Suprapubic skin (tissue), 4 donors: ENCODE data around the gene LRIG3. TPM values are rescaled to one million over a fixed set of nuclear protein-coding genes. Genes with fewer than 3 reads are reported as not detected.

ENCODE experiments used
- DNase-seq, 2 donors: peaks; one replicate each; pipeline ENCODE4 v3.0.0-alpha.2; 2019; ENCODE audit warnings: low spot score in 2 of 2
- H3K27ac ChIP-seq: fragments of 200-600 bp; sonication (generic); one replicate; pipeline ENCODE4 v1.5.1; 2019
- H3K27me3 ChIP-seq: fragments of 200-600 bp; sonication (generic); one replicate; pipeline ENCODE4 v1.5.1; 2019
- H3K36me3 ChIP-seq: fragments of 200-600 bp; sonication (generic); one replicate; pipeline ENCODE4 v1.5.1; 2019
- H3K4me1 ChIP-seq: fragments of 200-600 bp; sonication (generic); one replicate; pipeline ENCODE4 v1.5.1; 2019
- H3K4me3 ChIP-seq: fragments of 200-600 bp; sonication (generic); one replicate; pipeline ENCODE4 v1.5.1; 2019; ENCODE audit warnings: mild to moderate bottlenecking
- H3K9me3 ChIP-seq: fragments of 200-600 bp; sonication (generic); one replicate; pipeline ENCODE4 v1.5.1; 2019
- CTCF ChIP-seq, 2 donors: fragments of 200-600 bp in 1 of 2; fragments of 450-650 bp in 1 of 2; sonication (generic) in 1 of 2; IDR thresholded peaks; one replicate each; pipeline ENCODE4 v1.5.1; 2016 to 2019; ENCODE audit warnings: antibody characterized with exemption in 2 of 2, mild to moderate bottlenecking in 1 of 2, moderate library complexity in 1 of 2
- EP300 ChIP-seq: sonication (generic); formaldehyde crosslinking; IDR thresholded peaks from one replicate; pipeline ENCODE4 v1.6.1; 2017; ENCODE audit warnings: antibody characterized with exemption
- POLR2A ChIP-seq, 2 donors: fragments of 450-650 bp; IDR thresholded peaks; one replicate each; pipeline ENCODE4 v1.6.1; 2017; ENCODE audit warnings: antibody characterized with exemption in 2 of 2, mild to moderate bottlenecking in 2 of 2, moderate library complexity in 2 of 2
- POLR2AphosphoS5 ChIP-seq, 3 donors: sonication (generic); formaldehyde crosslinking; IDR thresholded peaks; one replicate each; pipeline ENCODE4 v1.6.1; 2017; ENCODE audit warnings: antibody characterized with exemption in 3 of 3
- WGBS: methylation state at CpG from one replicate; pipeline ENCODE4 v1.1.5; 2018; 5-methylcytosine and 5-hydroxymethylcytosine counted together
- total RNA-seq, 4 donors: library from RNA; depleted of rRNA; stranded (reverse); fragments of >200 nt; gene quantifications; one replicate each; pipeline ENCODE4 v1.1.0, GENCODE V29; 2016

Gene LRIG3
- total RNA-seq, 4 donors from 2014 or later, result 56.5 to 225 (median 110) TPM

GRCh38 chr12:58939399-58940100, 19.2 kb upstream of the LRIG3 start:
- Histone ChIP-seq H3K27ac (no peak overlapping the region), H3K36me3 (no peaks in the 10 kb centered on the region), H3K27me3 (no peaks in the 10 kb centered on the region), H3K4me3 (no peak overlapping the region), H3K4me1 (no peaks in the 10 kb centered on the region), H3K9me3 (no peaks in the 10 kb centered on the region)
- WGBS, result 91% methylated on average over 6 of the region's 6 CpGs
- DNase-seq, result no peak
- TF ChIP-seq POLR2A (IDR thresholded peaks at IDR 0.05) (no peak), EP300 (no peak), CTCF (IDR thresholded peaks at IDR 0.05) (no peak), POLR2AphosphoS5 (IDR thresholded peaks at IDR 0.05) (no peak)

DNA sequence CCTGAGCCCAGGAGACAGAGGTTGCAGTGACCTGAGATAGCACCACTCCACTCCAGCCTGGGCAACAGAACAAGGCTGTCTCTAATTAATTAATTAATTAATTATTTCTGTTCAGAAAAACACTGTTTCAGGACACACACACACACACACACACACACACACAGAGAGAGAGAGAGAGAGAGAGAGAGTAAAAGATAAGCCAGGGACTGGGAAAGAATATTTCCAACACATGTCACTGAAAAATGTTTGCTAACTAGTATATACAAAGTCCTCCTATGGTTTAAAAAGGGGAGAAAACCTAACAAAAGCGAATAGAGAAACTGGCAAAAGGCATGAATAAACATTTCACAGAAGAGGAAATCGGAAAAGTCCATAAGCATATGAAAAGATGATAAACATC, 18.1 kb upstream of the LRIG3 start:
- Histone ChIP-seq H3K4me1 (no peaks in the 10 kb centered on the region), H3K4me3 (no peak overlapping the region), H3K36me3 (no peaks in the 10 kb centered on the region), H3K27ac (no peak overlapping the region), H3K27me3 (no peaks in the 10 kb centered on the region), H3K9me3 (no peaks in the 10 kb centered on the region)
- no peak for DNase-seq
- whole genome bisulfite sequencing, result 93% methylated on average over 2 of the region's 2 CpGs
- TF ChIP-seq POLR2AphosphoS5 (IDR thresholded peaks at IDR 0.05), result no peak
- TF ChIP-seq CTCF (IDR thresholded peaks at IDR 0.05), result no peak
- no peak for TF ChIP-seq POLR2A (IDR thresholded peaks at IDR 0.05)
- no peak for TF ChIP-seq EP300

GRCh38 chr12:58934528-58934927, 14.2 kb upstream of the LRIG3 start:
- no peak overlapping the region for H3K4me3 ChIP-seq
- H3K36me3 ChIP-seq, result no peaks in the 10 kb centered on the region
- H3K27me3 ChIP-seq, result no peaks in the 10 kb centered on the region
- TF ChIP-seq CTCF (IDR thresholded peaks at IDR 0.05), result no peak
- TF ChIP-seq EP300, result no peak
- no peak overlapping the region for H3K27ac ChIP-seq
- H3K4me1 ChIP-seq, result no peaks in the 10 kb centered on the region
- DNase-seq, result no peak
- 51% methylated on average over 3 of the region's 3 CpGs for WGBS
- H3K9me3 ChIP-seq, result no peaks in the 10 kb centered on the region

DNA sequence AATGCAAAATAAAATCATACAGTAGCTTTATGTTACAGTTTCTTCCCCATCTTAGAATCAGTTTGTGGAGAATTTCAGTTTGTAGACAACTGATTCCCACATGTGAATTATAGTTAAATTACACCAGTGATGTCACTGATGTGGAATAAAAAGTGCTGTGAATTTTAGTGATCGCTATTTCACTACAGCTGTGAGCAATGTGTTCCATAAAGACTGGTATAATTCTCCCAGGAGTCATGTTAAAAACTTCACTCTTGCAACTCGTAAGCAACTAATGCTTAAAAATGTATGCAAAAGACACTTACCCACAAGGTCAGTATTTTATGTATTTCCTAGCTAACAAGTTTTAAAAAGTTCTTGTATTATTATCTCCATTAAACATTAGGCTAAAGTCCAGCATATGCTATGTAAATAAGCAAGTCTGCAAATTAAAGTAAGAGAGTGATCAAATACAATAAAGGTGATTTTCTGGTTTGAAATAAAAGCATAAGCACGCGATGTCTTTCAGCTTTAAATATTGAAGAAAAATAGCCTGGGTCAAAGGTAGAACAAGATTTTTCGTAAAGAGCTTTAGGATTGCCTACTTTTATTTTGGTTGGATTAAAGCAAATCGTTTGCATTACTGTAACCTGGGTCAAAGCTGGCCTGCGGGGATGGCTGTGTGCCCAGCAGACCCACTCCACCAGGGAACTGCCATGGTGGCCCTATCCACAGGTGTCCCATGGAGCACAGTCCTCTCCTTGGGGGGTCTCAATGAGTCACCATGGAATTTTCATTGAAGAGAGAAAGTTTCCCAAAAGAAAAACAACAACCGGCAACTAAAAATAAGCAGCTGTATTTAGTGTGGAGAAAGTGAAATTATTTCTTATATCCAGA, 12.7 kb upstream of the LRIG3 start:
- WGBS, result 90% methylated on average over 8 of the region's 8 CpGs
- TF ChIP-seq POLR2AphosphoS5 (IDR thresholded peaks at IDR 0.05), result no peak
- no peak for TF ChIP-seq POLR2A (IDR thresholded peaks at IDR 0.05)
- no peak for TF ChIP-seq CTCF (IDR thresholded peaks at IDR 0.05)
- TF ChIP-seq EP300, result no peak
- DNase-seq, result no peak

GRCh38 chr12:58931518-58931917, 11.2 kb upstream of the LRIG3 start:
- DNase-seq, result no peak
- Histone ChIP-seq H3K27ac (no peak overlapping the region), H3K4me3 (no peak overlapping the region), H3K9me3 (no peaks in the 10 kb centered on the region), H3K36me3 (no peaks in the 10 kb centered on the region), H3K4me1 (no peaks in the 10 kb centered on the region), H3K27me3 (no peaks in the 10 kb centered on the region)
- TF ChIP-seq POLR2AphosphoS5 (IDR thresholded peaks at IDR 0.05), result no peak
- TF ChIP-seq CTCF (IDR thresholded peaks at IDR 0.05), result no peak
- no peak for TF ChIP-seq POLR2A (IDR thresholded peaks at IDR 0.05)
- no peak for TF ChIP-seq EP300
- 92% methylated on average over 4 of the region's 4 CpGs for WGBS

More for the DNA sequence above, 12.7 kb upstream of the LRIG3 start:
- H3K9me3 ChIP-seq, result no peaks in the 10 kb centered on the region
- no peaks in the 10 kb centered on the region for H3K27me3 ChIP-seq
- no peaks in the 10 kb centered on the region for H3K4me1 ChIP-seq
- H3K36me3 ChIP-seq, result no peaks in the 10 kb centered on the region
- H3K27ac ChIP-seq, result no peak overlapping the region
- no peak overlapping the region for H3K4me3 ChIP-seq
